ENCODE measurements around the gene ABCC1.
A peak's percentile ranks its signal among the peaks of the same experiment; 100 is the strongest.

The ABCC1 gene

DNA sequence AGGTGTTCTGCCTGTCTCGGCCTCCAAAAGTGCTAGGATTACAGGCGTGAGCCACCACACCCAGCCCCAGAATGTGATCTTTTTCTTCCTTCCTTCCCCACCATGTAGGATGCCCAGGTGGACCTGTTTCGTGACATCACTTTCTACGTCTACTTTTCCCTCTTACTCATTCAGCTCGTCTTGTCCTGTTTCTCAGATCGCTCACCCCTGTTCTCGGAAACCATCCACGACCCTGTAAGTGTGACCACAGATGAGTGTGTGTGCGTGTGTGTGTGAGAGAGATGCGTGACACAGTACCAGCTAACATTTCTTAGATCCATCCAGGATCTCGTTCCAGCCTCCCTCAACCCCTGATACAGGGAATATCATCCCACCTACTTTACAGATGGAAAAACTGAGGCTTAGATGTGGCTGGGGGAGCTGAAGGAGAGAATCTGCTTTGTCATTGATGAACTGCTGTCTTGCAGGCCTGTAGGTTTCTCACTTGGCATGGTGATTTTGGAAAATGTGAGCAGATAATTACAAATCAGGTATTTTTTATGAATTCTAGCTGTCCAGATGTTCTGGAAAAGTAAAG, 67.1 kb downstream of the ABCC1 start:
- Histone ChIP-seq H2AK5ac (ENCODE audit: low read length) (no peak overlapping the region), H3K4ac (ENCODE audit: low read depth, low read length) (no peak overlapping the region), H4K8ac (ENCODE audit: low read depth, low read length) (no peak overlapping the region), H4K91ac (ENCODE audit: low read depth, low read length) (no peak overlapping the region), H3K18ac (ENCODE audit: low read length) (no peak overlapping the region), H3K27me3 (ENCODE audit: insufficient read depth, low read length) (no peaks in the 10 kb centered on the region), H3K79me1 (ENCODE audit: low read length) (no peaks in the 10 kb centered on the region), H3K27ac (ENCODE audit: low read depth, low read length) (no peak overlapping the region), H3K36me3 (ENCODE audit: control insufficient read depth in 1 of 2, insufficient read depth in 2 of 2, low read length in 2 of 2) (peaks cover 7 to 25% of the 10 kb centered on the region in 2 experiments), H3K14ac (ENCODE audit: low read length) (no peak overlapping the region), H2BK12ac (ENCODE audit: low read length) (no peak overlapping the region), H3K4me1 (ENCODE audit: control insufficient read depth in 1 of 2, insufficient read depth in 2 of 2, low read length in 2 of 2) (peaks cover 3 to 4% of the 10 kb centered on the region in 2 experiments), H3K4me2 (ENCODE audit: low read length) (no peak overlapping the region), H3K4me3 (ENCODE audit: low read depth, low read length) (no peak overlapping the region), H2BK5ac (ENCODE audit: low read depth, low read length, poor library complexity) (no peak overlapping the region), H2AFZ (ENCODE audit: insufficient read depth, low read length, poor library complexity) (no peak overlapping the region), H4K12ac (ENCODE audit: low read depth, low read length) (no peak overlapping the region), H3K9me3 (ENCODE audit: insufficient read depth, low read depth, low read length) (no peaks in the 10 kb centered on the region), H2BK120ac (ENCODE audit: insufficient read depth, low read length, poor library complexity) (no peak overlapping the region), H3K79me2 (ENCODE audit: control insufficient read depth, insufficient read depth, low read length, poor library complexity) (no peaks in the 10 kb centered on the region), H3K23ac (ENCODE audit: low read length) (no peak overlapping the region), H3K9ac (ENCODE audit: low read length) (no peak overlapping the region)
- WGBS (ENCODE audit: extremely low coverage, insufficient coverage, insufficient read length) = no CpG with 5 or more reads among the region's 11 CpGs
- no peak for DNase-seq

DNA sequence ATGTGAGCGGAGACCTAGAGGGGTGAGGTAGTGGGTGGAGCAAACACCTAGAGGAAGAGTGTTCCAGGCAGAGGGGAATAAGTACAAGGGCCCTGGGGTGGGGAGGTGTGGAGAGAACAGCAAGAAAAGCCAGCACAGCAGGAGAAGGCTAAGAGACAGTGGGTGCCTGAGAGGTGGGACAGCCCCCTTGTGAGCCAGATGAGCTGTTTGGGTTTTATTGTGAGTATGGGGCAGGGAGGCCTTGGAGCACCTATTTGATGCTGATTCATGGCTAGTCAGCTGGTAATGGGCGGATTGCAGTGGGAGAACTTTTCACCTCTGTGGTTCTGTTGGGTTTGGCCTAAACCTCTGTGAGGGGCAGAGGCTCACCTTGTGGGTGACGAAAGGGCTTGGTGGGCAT, 68.4 kb downstream of the ABCC1 start:
- Histone ChIP-seq H4K8ac (ENCODE audit: low read depth, low read length) (no peak overlapping the region), H4K12ac (ENCODE audit: low read depth, low read length) (no peak overlapping the region), H2BK5ac (ENCODE audit: low read depth, low read length, poor library complexity) (no peak overlapping the region), H3K27me3 (ENCODE audit: insufficient read depth, low read length) (no peaks in the 10 kb centered on the region), H2AK5ac (ENCODE audit: low read length) (no peak overlapping the region), H3K23ac (ENCODE audit: low read length) (no peak overlapping the region), H3K4me1 (ENCODE audit: control insufficient read depth in 1 of 2, insufficient read depth in 2 of 2, low read length in 2 of 2) (peaks cover 10 to 14% of the 10 kb centered on the region in 2 experiments), H3K14ac (ENCODE audit: low read length) (no peak overlapping the region), H3K4ac (ENCODE audit: low read depth, low read length) (no peak overlapping the region), H3K79me1 (ENCODE audit: low read length) (peaks cover 4% of the 10 kb centered on the region), H3K4me3 (ENCODE audit: low read depth, low read length) (no peak overlapping the region), H3K9ac (ENCODE audit: low read length) (no peak overlapping the region), H2BK12ac (ENCODE audit: low read length) (no peak overlapping the region), H3K9me3 (ENCODE audit: insufficient read depth, low read depth, low read length) (no peaks in the 10 kb centered on the region), H2BK120ac (ENCODE audit: insufficient read depth, low read length, poor library complexity) (no peak overlapping the region), H3K79me2 (ENCODE audit: control insufficient read depth, insufficient read depth, low read length, poor library complexity) (no peaks in the 10 kb centered on the region), H3K18ac (ENCODE audit: low read length) (no peak overlapping the region), H2AFZ (ENCODE audit: insufficient read depth, low read length, poor library complexity) (no peak overlapping the region), H4K91ac (ENCODE audit: low read depth, low read length) (no peak overlapping the region), H3K36me3 (ENCODE audit: control insufficient read depth in 1 of 2, insufficient read depth in 2 of 2, low read length in 2 of 2) (peaks cover 7 to 21% of the 10 kb centered on the region in 2 experiments), H3K4me2 (ENCODE audit: low read length) (no peak overlapping the region), H3K27ac (ENCODE audit: low read depth, low read length) (no peak overlapping the region)
- WGBS (ENCODE audit: extremely low coverage, insufficient coverage, insufficient read length) = no CpG with 5 or more reads among the region's 3 CpGs
- DNase-seq = no peak

DNA sequence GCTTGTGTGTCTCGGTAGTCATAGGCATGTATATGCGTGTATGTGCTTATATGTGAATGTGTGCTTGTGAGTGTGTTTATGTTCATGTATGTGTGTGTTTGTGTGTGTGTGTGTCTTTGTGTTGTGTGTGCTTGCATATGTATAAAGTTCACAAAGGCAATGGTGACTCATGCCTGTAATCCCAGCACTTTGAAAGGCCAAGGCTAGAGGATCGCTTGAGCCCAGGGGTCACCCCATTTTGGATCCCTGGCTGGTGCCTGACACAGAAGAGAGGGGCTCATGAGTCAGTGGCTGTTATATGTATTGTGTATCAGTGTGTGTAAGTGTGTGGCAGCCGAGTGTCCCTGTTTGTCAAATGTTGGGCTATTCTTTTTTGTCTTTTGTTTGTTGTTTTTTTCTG, 69.3 kb downstream of the ABCC1 start:
- H3K9me3 ChIP-seq (ENCODE audit: insufficient read depth, low read depth, low read length) = no peaks in the 10 kb centered on the region
- no peak overlapping the region for H3K23ac ChIP-seq (ENCODE audit: low read length)
- H3K79me2 ChIP-seq (ENCODE audit: control insufficient read depth, insufficient read depth, low read length, poor library complexity) = no peaks in the 10 kb centered on the region
- H3K4ac ChIP-seq (ENCODE audit: low read depth, low read length) = no peak overlapping the region
- H3K27me3 ChIP-seq (ENCODE audit: insufficient read depth, low read length) = no peaks in the 10 kb centered on the region
- no peak overlapping the region for H2BK5ac ChIP-seq (ENCODE audit: low read depth, low read length, poor library complexity)
- no peak overlapping the region for H3K9ac ChIP-seq (ENCODE audit: low read length)
- H3K4me1 ChIP-seq (ENCODE audit: control insufficient read depth in 1 of 2, insufficient read depth in 2 of 2, low read length in 2 of 2) = peaks cover 8 to 14% of the 10 kb centered on the region in 2 experiments
- no peak overlapping the region for H3K4me2 ChIP-seq (ENCODE audit: low read length)
- H3K4me3 ChIP-seq (ENCODE audit: low read depth, low read length) = no peak overlapping the region
- no peak overlapping the region for H2AFZ ChIP-seq (ENCODE audit: insufficient read depth, low read length, poor library complexity)
- H3K36me3 ChIP-seq (ENCODE audit: control insufficient read depth in 1 of 2, insufficient read depth in 2 of 2, low read length in 2 of 2) = peaks cover 7 to 21% of the 10 kb centered on the region in 2 experiments
- H3K79me1 ChIP-seq (ENCODE audit: low read length) = peaks cover 5% of the 10 kb centered on the region
- H2BK12ac ChIP-seq (ENCODE audit: low read length) = no peak overlapping the region
- H4K91ac ChIP-seq (ENCODE audit: low read depth, low read length) = no peak overlapping the region
- WGBS (ENCODE audit: extremely low coverage, insufficient coverage, insufficient read length) = no CpG with 5 or more reads among the region's 4 CpGs
- no peak overlapping the region for H3K14ac ChIP-seq (ENCODE audit: low read length)
- H3K18ac ChIP-seq (ENCODE audit: low read length) = no peak overlapping the region
- DNase-seq = no peak
- H4K12ac ChIP-seq (ENCODE audit: low read depth, low read length) = no peak overlapping the region
- no peak overlapping the region for H2AK5ac ChIP-seq (ENCODE audit: low read length)
- no peak overlapping the region for H3K27ac ChIP-seq (ENCODE audit: low read depth, low read length)
- no peak overlapping the region for H4K8ac ChIP-seq (ENCODE audit: low read depth, low read length)
- no peak overlapping the region for H2BK120ac ChIP-seq (ENCODE audit: insufficient read depth, low read length, poor library complexity)

DNA sequence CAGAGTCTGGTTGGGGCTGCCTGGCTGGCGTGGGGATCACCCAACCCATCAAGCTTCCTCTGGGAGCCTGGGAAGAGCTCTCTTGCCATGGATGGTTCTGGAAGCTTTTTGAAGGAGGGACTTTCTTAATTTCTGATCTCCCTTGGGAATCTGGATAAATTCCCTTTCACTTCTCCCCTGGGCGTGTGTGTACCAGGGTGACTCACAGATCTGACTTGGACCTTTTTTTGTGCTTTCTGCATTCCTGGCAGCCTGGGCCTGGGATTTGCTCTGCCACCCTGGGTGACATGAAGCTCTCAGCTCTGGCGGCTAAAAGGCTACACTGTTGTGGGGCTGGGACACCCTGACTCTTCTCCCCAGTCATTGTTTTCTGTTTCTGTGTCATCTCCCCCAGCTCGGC, 70.1 kb downstream of the ABCC1 start:
- H4K12ac ChIP-seq (ENCODE audit: low read depth, low read length) = no peak overlapping the region
- no peak overlapping the region for H4K8ac ChIP-seq (ENCODE audit: low read depth, low read length)
- H4K91ac ChIP-seq (ENCODE audit: low read depth, low read length) = no peak overlapping the region
- H3K79me2 ChIP-seq (ENCODE audit: control insufficient read depth, insufficient read depth, low read length, poor library complexity) = no peaks in the 10 kb centered on the region
- no peaks in the 10 kb centered on the region for H3K27me3 ChIP-seq (ENCODE audit: insufficient read depth, low read length)
- no peak overlapping the region for H3K9ac ChIP-seq (ENCODE audit: low read length)
- H3K79me1 ChIP-seq (ENCODE audit: low read length) = peaks cover 5% of the 10 kb centered on the region
- H2BK120ac ChIP-seq (ENCODE audit: insufficient read depth, low read length, poor library complexity) = no peak overlapping the region
- no peak overlapping the region for H2BK5ac ChIP-seq (ENCODE audit: low read depth, low read length, poor library complexity)
- no peak overlapping the region for H2AFZ ChIP-seq (ENCODE audit: insufficient read depth, low read length, poor library complexity)
- no peak overlapping the region for H3K14ac ChIP-seq (ENCODE audit: low read length)
- no peak overlapping the region for H3K4ac ChIP-seq (ENCODE audit: low read depth, low read length)
- H3K4me2 ChIP-seq (ENCODE audit: low read length) = no peak overlapping the region
- no CpG with 5 or more reads among the region's 4 CpGs for WGBS (ENCODE audit: extremely low coverage, insufficient coverage, insufficient read length)
- H3K4me3 ChIP-seq (ENCODE audit: low read depth, low read length) = no peak overlapping the region
- no peak overlapping the region for H3K18ac ChIP-seq (ENCODE audit: low read length)
- no peak overlapping the region for H3K27ac ChIP-seq (ENCODE audit: low read depth, low read length)
- no peak overlapping the region for H3K23ac ChIP-seq (ENCODE audit: low read length)
- H3K36me3 ChIP-seq (ENCODE audit: control insufficient read depth in 1 of 2, insufficient read depth in 2 of 2, low read length in 2 of 2) = peaks cover 7 to 21% of the 10 kb centered on the region in 2 experiments
- H3K4me1 ChIP-seq (ENCODE audit: control insufficient read depth in 1 of 2, insufficient read depth in 2 of 2, low read length in 2 of 2) = peaks cover 8 to 14% of the 10 kb centered on the region in 2 experiments
- DNase-seq = peak in 1 of 2 donors; percentile 27
- no peaks in the 10 kb centered on the region for H3K9me3 ChIP-seq (ENCODE audit: insufficient read depth, low read depth, low read length)
- no peak overlapping the region for H2BK12ac ChIP-seq (ENCODE audit: low read length)
- no peak overlapping the region for H2AK5ac ChIP-seq (ENCODE audit: low read length)

Measured in trophoblast cell (in vitro differentiated cells and primary cell).